Retinal pigment epithelial cell (primary cell): ENCODE data around the gene RAB11B.

Experiments used
- DNase-seq: peaks from one replicate; pipeline ENCODE4 v3.0.0-alpha.2; 2010; ENCODE audit warnings: low read depth
- H3K4me3 ChIP-seq: 2 replicates; pipeline ENCODE4 v1.5.1; 2011; ENCODE audit warnings: mild to moderate bottlenecking, low read length, control low read depth, moderate library complexity
- TF ChIP-seq, protein P1 (sequence below): conservative IDR thresholded peaks from 2 replicates; pipeline ENCODE4 v1.5.1; 2011; ENCODE audit warnings: low read depth, low read length, control low read depth, inconsistent platforms

Gene RAB11B

GRCh38 chr19:8451377-8451776 lies 61.2 kb downstream of the RAB11B start:
- no peak overlapping the region for H3K4me3 ChIP-seq
- TF ChIP-seq, protein P1, sequence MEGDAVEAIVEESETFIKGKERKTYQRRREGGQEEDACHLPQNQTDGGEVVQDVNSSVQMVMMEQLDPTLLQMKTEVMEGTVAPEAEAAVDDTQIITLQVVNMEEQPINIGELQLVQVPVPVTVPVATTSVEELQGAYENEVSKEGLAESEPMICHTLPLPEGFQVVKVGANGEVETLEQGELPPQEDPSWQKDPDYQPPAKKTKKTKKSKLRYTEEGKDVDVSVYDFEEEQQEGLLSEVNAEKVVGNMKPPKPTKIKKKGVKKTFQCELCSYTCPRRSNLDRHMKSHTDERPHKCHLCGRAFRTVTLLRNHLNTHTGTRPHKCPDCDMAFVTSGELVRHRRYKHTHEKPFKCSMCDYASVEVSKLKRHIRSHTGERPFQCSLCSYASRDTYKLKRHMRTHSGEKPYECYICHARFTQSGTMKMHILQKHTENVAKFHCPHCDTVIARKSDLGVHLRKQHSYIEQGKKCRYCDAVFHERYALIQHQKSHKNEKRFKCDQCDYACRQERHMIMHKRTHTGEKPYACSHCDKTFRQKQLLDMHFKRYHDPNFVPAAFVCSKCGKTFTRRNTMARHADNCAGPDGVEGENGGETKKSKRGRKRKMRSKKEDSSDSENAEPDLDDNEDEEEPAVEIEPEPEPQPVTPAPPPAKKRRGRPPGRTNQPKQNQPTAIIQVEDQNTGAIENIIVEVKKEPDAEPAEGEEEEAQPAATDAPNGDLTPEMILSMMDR = no peak
- DNase-seq = no peak

DNA sequence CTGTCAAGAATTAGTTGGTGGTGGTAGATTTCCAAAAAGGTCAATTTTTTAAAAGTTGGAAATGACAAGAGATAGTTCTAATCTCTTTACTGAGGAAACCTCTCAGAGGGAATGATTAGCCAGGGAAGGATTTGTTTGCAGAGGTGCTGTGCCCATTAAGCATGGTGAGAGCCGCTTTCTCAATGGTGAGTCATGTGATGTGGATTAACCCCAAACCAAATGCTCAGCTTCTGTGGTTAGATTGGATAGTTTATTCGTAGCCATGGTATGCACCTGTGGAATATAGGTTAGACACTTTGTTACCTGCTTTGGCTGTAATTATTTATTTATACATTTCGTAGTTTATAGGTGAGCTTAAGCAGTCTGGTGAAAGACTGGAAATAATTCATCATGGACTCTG lies 61.7 kb downstream of the RAB11B start:
- DNase-seq = peak; percentile 69
- TF ChIP-seq, protein P1 = no peak
- no peak overlapping the region for H3K4me3 ChIP-seq

GRCh38 chr19:8452446-8453123 lies 62.4 kb downstream of the RAB11B start:
- TF ChIP-seq, protein P1 = no peak
- no peak for DNase-seq
- H3K4me3 ChIP-seq = no peak overlapping the region

GRCh38 chr19:8453616-8454015 lies 63.5 kb downstream of the RAB11B start:
- DNase-seq = no peak
- H3K4me3 ChIP-seq = no peak overlapping the region
- TF ChIP-seq, protein P1 = no peak
